ENCODE data around the gene MED13. TPM values are rescaled to one million over a fixed set of nuclear protein-coding genes. Genes with fewer than 3 reads are reported as not detected.

Gene MED13
- total RNA-seq, 1 donor from 2014 or later = 83.7 TPM

GRCh38 chr17:62109378-62109902 lies 44.4 kb upstream of the MED13 start:
- H3K27ac Mint-ChIP-seq = no peak overlapping the region
- H3K4me3 Mint-ChIP-seq (ENCODE audit: low read depth) = no peak overlapping the region
- peaks cover 5% of the 10 kb centered on the region for H3K9me3 Mint-ChIP-seq (ENCODE audit: low read depth)
- H3K4me1 Mint-ChIP-seq (ENCODE audit: low read depth) = peaks cover 1% of the 10 kb centered on the region
- DNase-seq (ENCODE audit: low spot score, unreplicated experiment) = peak; percentile 73
- no peaks in the 10 kb centered on the region for H3K36me3 Mint-ChIP-seq (ENCODE audit: insufficient read depth)
- H3K27me3 Mint-ChIP-seq = no peaks in the 10 kb centered on the region
- TF ChIP-seq, protein P1, sequence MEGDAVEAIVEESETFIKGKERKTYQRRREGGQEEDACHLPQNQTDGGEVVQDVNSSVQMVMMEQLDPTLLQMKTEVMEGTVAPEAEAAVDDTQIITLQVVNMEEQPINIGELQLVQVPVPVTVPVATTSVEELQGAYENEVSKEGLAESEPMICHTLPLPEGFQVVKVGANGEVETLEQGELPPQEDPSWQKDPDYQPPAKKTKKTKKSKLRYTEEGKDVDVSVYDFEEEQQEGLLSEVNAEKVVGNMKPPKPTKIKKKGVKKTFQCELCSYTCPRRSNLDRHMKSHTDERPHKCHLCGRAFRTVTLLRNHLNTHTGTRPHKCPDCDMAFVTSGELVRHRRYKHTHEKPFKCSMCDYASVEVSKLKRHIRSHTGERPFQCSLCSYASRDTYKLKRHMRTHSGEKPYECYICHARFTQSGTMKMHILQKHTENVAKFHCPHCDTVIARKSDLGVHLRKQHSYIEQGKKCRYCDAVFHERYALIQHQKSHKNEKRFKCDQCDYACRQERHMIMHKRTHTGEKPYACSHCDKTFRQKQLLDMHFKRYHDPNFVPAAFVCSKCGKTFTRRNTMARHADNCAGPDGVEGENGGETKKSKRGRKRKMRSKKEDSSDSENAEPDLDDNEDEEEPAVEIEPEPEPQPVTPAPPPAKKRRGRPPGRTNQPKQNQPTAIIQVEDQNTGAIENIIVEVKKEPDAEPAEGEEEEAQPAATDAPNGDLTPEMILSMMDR (IDR thresholded peaks at IDR 0.05; ENCODE audit: unreplicated experiment) = peak; percentile 94

- no peak for DNase-seq (ENCODE audit: low spot score, unreplicated experiment)
- H3K4me1 Mint-ChIP-seq (ENCODE audit: low read depth) = peaks cover 4% of the 10 kb centered on the region
- no peaks in the 10 kb centered on the region for H3K9me3 Mint-ChIP-seq (ENCODE audit: low read depth)
- H3K4me3 Mint-ChIP-seq (ENCODE audit: low read depth) = no peak overlapping the region
- H3K36me3 Mint-ChIP-seq (ENCODE audit: insufficient read depth) = no peaks in the 10 kb centered on the region
- H3K27ac Mint-ChIP-seq = no peak overlapping the region
- H3K27me3 Mint-ChIP-seq = no peaks in the 10 kb centered on the region
- TF ChIP-seq, protein P1 (IDR thresholded peaks at IDR 0.05; ENCODE audit: unreplicated experiment) = no peak
Observed at GRCh38 chr17:62105861-62106260, 40.8 kb upstream of the MED13 start.

DNA sequence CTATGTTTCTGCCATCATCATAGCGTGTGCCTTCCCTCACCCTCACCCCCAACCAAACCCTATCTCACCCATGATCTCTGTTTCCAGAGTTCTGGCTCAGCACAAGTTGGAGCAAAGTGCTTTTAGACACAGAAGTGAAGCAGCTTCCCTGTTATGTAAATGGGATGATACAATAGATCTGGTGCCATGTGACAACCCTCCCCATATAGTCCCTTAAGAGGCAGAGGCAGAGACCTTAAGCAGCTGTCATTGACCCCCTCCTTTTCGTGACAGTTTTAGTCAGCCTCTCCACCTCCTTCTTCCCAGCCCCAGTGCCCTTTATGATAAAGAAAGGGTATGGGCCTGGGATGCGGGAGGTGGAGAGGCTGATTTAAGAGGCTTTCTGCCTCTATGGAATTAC lies 40.3 kb upstream of the MED13 start:
- no peak for DNase-seq (ENCODE audit: low spot score, unreplicated experiment)
- peaks cover 6% of the 10 kb centered on the region for H3K4me1 Mint-ChIP-seq (ENCODE audit: low read depth)
- H3K27ac Mint-ChIP-seq = no peak overlapping the region
- no peak overlapping the region for H3K4me3 Mint-ChIP-seq (ENCODE audit: low read depth)
- H3K9me3 Mint-ChIP-seq (ENCODE audit: low read depth) = no peaks in the 10 kb centered on the region
- no peaks in the 10 kb centered on the region for H3K36me3 Mint-ChIP-seq (ENCODE audit: insufficient read depth)
- TF ChIP-seq, protein P1 (IDR thresholded peaks at IDR 0.05; ENCODE audit: unreplicated experiment) = no peak
- H3K27me3 Mint-ChIP-seq = no peaks in the 10 kb centered on the region

DNA sequence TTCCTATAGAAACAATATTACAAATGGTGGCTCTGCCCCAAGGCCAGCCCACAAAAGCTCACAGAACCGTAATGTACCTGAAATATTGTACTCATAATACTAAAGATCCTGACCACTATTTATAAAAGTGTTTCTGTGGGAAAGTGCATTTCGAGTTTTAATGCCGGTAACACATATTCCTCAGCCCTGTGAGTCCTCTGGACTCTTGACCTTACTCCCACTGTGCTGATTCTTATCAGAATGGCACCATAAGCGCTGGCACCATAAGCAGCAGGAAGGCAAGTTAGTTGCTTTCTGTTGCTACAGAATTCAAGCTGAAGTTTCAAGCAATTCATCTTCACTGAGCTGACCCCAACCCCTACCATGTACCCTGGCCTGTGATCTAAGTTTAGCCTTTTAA lies 36.4 kb upstream of the MED13 start:
- Mint-ChIP-seq H3K4me1 (ENCODE audit: low read depth) (peaks cover 4% of the 10 kb centered on the region), H3K4me3 (ENCODE audit: low read depth) (no peak overlapping the region), H3K27ac (no peak overlapping the region), H3K27me3 (no peaks in the 10 kb centered on the region), H3K9me3 (ENCODE audit: low read depth) (no peaks in the 10 kb centered on the region), H3K36me3 (ENCODE audit: insufficient read depth) (no peaks in the 10 kb centered on the region)
- TF ChIP-seq, protein P1 (IDR thresholded peaks at IDR 0.05; ENCODE audit: unreplicated experiment) = no peak
- DNase-seq (ENCODE audit: low spot score, unreplicated experiment) = no peak

DNA sequence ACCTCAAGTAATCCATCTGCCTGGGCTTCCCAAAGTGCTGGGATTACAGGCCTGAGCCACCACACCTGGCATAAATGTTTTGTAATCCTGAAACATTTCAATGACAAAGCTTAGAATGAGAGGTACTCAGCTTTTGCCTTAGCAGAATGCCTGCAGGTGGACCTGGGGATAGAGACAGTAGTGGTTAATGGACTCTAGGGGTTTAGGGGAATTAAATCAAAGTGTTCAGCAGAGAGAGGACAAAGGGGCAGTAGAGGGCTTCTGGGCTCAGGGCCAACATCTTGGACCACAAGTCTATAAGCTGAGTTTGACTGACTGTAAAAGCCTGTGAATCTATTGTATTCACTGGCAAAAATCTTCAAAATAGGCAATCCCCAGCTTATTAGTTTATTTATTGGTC lies 36.0 kb upstream of the MED13 start:
- H3K27me3 Mint-ChIP-seq = no peaks in the 10 kb centered on the region
- H3K4me3 Mint-ChIP-seq (ENCODE audit: low read depth) = no peak overlapping the region
- no peak overlapping the region for H3K27ac Mint-ChIP-seq
- no peaks in the 10 kb centered on the region for H3K36me3 Mint-ChIP-seq (ENCODE audit: insufficient read depth)
- DNase-seq (ENCODE audit: low spot score, unreplicated experiment) = no peak
- H3K4me1 Mint-ChIP-seq (ENCODE audit: low read depth) = peaks cover 4% of the 10 kb centered on the region
- no peaks in the 10 kb centered on the region for H3K9me3 Mint-ChIP-seq (ENCODE audit: low read depth)
- TF ChIP-seq, protein P1 (IDR thresholded peaks at IDR 0.05; ENCODE audit: unreplicated experiment) = no peak
